HG03196 (cell line): ENCODE data around the gene TROAP.
A peak's percentile ranks its signal among the peaks of the same experiment; 100 is the strongest.

Source experiments
- ATAC-seq: cut with Tn5 transposase; IDR thresholded peaks from one replicate; pipeline ENCODE4 v1.9.1; 2021; ENCODE audit not compliant: unreplicated experiment

Gene TROAP

DNA sequence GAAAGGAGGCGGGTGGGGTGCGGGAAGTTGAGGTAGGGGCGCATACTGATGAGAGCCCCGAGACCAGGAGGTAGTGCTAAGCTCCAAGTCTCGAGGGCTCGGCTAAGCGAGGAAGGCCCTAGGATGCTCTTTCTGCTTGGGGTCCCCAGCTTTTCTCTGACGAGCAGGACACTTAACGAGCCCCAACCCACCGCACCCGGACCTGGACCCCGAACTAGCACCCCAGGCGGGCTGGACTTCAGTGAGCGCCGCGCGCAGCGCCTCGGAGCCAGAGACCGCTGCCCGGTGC is 18.7 kb downstream of the TROAP start:
- no peak for ATAC-seq

DNA sequence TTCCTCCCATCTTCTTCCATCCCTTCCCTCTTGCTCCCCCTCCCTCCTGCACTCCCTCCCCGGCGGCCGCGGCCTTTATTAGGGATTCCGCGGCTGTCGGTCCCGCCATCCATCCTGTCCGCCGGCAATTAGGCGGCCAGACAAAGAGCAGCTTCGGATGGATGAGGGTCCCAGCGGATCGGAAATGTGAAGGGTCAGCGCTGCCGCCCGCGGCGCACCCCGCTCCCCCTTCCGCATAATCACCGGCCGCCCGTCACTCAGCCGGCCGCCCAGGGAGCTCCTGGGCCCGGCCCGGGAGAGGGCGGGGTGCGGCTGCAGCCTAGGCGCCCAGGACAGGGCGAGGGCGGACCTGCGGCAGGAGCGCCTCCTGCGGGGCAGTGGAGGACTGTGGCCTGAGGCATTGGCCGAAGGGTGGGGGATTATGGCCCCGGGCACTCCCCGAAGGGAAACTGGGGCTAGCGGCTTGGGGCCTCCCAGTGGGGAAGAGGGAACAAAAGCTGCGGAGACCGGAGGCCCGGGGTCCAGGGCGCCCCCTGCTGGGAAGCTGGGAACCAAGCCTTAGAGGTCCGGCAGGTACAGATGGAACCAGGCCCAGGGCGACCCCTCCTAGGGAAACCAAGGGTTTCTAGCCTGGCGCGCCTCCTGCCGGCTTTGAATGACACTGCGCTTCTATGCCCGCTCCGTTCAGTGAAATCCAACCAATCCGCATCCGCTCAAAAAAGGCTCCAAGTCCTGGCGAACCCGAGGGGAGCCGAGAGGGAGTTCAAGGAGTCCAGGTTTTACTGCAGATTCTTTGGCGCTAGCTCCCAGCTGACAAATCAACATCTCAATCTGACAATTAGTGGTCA is 19.2 kb downstream of the TROAP start:
- peak; percentile 57 for ATAC-seq

DNA sequence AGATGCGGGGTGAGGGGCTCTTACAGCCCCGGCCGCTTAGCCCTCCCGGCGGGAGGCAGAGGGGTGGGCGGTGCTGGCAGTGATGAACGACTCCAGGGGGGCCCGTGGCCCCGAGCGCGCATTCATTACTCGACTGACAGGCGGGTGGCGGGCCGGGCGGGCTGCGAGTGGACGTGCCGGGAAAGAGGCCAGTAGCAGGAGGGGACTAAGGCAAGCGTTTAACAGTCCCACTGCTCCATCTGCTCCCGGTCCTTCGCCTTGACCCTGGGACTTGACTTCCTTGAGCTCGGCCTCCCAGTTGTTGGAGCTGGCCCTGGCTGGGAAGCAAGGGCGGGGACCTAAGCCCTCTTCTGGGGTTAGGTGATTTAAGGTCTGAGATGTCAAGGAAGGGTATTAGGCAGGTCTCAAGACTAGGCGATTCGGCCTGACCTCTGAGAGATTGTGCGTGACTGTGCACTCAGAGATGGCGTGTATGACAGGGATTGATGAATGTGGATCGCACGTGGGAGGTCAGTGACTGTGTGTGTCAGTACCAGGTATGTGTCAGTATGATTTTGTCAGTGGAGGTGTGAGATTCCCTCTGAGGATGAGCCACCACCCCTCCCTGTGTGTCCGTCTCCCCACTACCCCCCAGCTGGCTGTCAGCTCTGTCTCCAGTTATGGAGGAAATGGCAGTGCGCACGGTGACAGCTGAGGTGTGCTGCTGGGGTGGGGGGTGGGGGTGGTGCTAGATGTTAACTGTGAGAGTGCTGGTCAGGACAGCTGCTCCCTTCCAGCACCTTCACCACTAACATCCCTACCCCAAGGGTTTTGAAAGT is 20.1 kb downstream of the TROAP start:
- ATAC-seq, result no peak

DNA sequence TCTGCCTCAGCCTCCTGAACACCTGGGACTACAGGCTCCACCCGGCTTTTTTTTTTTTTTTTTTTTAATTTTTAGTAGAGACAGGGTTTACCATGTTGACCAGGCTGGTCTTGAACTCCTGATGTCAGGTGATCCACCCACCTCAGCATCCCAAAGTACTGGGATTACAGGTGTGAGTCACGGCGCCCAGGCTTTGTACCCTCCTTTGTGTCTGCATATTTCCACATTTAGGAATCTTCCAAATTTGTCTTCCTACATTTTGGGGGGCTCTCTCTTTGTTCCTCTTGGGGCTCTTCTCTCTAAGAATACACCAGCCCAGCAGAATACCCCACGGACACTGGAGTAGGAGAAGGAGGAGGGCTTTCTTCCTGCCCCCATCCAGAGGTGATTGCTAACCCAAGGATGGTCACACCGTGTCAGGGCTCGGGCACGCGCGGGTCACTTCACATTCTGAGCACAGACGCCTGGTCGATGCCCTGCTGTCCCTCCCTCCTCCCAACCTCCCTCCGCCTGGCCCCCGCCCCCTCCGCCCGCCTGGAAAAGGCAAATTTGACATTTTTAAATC is 21.5 kb downstream of the TROAP start:
- no peak for ATAC-seq

DNA sequence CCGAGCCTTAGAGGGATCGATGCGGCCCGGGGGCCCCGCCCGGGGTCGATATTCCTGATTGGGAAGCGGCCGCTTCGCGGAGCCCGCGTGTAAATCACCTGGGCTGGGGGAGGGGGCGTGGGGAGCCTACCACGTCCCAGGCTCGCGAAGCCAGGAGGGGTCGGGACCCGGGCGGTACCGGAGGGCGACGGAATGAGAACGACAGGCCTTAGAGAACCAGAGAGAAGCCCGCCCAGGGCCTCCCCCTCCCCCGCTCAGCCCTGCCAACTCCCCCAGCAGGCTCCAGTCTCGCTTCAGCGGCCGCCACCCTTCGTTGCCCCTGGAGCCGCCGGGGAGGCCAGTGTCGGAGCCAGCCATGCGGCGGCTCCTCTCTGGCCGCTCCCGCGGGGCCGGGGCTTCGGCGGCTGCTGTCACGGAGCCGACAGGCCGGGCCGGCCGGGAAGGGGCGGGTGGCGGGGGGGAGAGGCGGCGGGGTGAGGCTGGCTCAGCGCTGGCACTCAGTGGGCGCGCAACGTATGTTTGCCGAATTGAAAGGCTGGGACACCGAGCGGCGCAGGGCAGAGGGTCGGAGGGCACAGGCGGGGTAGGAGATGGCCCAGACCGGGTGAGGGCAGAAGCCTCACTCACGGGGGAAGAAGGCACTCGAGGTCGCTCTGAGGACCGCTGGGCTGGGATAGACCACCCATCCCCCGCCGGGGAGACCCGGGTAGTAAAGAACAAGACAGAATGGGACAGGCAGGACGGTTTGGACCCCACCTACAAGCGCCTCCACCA is 22.2 kb downstream of the TROAP start:
- no peak for ATAC-seq

DNA sequence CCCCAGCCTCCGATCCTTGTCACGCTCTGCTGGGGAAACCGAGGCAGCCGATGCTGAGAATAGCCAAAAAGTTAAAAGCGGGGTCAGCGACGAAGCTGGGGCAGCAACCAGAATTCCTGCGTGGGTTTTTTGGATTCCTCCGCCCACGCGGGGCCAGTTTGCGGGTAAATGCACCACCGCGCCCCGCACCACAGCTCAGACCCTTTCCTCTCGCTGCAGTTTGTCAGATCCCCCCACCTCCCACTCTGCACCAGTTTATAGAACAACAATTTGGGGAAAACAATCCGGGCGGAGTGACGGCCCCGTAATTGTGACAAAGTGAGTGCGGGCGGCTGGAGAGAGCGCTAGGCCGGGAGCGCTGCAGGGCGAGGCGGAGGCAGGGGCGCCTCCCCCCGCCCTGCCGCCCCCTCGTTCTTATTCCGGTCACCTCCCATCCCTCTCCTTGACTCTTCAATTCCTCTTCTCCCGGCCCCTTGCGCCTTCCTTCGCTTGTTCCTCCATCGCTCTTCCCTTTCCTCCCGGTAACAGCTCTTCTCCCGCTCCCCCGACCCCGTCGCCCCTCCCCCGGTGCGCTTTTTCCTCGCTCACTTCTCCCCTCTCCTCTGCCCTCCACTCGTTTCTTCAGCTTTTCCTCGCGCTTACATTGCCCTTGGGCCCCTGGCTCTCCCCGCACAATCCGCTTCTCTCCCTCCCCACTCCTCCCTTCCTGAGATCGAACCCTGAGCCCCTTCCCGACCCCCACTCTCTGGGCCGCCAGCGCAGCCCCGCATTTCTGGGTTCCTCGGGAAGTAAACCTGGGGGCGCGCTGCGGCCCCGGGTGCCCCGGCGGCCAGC is 23.0 kb downstream of the TROAP start:
- no peak for ATAC-seq

DNA sequence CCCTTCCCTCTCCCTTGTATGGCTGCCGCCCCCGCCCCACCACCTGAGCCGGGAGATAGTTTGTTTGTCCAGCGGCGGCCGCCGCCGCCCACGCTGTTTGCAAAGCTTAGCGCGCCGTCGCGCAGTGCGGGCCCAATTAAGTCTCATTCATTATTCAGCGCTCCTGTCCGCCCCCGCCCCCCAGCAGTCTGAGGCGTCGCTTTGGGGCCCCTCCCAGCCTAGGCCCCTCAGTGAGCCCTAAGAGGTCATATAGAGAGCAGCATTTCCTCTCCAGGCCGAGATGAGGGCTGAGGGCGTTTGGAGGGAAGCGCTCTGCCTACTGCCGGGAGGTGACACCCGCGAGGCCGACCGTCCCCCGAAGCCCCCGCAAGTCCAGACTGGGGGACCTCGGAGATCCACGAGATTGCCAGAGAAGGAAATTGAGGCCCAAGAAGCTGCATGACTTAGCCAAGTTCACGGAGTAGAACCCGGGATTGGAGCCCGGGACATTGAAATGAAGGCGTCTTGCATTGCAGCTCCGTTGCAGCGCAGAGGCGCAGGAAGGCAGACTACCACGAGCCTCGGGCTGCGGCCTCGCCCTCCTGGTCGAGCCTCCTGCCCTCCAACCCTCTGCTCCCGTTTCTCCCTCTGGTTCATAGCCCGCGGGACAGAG is 23.7 kb downstream of the TROAP start, which contains the start of gene DNAJC22:
Gene DNAJC22, plus strand, starts transcription at position 230 of the 652 bp plus-strand sequence. CDS start 1,985 bp downstream, outside the sequence.
- ATAC-seq, result no peak

DNA sequence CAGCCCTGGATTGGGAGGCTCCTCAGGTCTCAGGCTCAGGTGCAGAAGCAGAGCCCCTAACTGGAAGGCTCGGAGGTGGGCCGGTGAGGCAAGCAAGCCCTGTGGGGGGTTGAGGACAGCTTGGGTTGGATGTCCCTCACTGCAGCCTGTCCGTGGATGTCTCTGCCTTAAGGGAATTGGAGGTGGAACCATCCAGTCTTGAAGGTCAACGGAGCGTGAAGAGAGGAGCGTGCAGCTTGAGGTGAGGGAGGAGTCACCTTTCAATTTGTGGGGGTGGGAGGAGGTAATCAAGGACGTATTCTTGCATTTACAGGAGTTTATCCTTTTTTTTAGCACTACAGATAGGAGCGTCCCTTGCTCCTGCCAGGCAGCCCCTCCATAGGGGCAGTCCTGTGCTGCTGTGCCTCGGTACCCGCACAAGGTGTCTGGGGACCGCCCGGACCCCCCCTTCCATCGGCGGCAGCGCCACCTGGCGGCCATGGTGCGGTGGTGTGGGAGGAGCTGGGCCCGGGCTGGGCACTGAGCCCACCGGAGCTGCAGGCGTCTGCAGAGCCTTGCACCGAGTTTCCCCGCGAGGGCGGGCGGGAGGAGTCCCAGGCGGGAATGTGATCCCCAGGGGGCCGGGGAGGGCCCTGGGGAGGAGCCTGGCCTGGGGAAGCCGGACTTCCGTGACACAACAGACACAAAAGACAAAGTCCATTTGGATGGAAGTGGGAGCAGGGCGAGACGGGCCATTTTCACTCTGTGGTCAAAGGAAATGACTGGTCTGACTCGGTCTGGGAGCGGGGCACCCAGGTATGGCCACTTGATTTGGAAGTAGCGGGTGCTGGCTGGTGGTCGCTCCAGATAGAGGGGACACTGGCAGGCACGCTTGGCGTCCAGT is 24.5 kb downstream of the TROAP start:
- no peak for ATAC-seq

DNA sequence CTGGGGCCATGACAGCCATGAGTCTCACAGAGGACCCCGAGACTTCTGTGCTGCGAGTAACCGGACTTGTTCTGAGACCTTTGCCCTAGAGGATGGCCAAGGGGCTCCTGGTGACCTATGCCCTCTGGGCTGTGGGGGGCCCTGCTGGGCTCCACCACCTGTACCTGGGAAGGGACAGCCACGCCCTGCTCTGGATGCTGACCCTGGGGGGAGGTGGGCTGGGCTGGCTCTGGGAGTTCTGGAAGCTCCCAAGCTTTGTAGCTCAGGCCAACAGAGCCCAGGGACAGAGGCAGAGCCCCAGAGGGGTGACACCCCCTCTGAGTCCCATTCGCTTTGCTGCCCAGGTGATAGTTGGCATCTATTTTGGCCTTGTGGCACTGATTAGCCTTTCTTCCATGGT is 25.7 kb downstream of the TROAP start:
- ATAC-seq, result no peak

DNA sequence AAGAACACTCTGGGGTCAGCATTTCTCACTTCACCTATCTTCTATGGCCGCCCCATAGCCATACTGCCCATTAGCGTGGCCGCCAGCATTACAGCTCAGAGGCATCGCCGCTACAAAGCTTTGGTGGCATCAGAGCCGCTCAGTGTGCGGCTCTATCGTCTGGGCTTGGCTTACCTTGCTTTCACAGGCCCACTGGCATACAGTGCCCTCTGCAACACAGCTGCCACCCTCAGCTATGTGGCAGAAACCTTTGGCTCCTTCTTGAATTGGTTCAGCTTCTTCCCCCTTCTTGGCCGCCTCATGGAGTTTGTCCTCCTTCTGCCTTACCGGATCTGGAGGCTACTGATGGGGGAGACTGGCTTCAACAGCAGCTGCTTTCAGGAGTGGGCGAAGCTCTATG is 26.2 kb downstream of the TROAP start:
- ATAC-seq, result no peak

DNA sequence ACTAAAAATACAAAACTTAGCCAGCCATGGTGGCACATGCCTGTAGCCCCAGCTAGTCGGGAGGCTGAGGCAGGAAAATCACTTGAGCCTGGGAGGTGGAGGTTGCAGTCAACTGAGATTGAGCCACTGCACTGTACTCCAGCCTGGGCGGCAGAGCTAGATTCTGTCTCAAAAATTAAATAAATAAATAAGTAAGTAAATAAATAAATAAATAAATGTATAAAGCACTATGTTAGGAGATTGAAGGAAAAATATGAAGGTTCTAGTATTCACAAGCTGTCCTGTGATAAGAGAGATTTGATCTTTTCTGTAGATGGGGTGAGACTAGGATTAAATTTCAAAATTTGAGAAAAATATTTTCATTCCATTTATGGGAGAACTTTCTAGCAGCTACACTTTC is 29.3 kb downstream of the TROAP start:
- ATAC-seq, result no peak

DNA sequence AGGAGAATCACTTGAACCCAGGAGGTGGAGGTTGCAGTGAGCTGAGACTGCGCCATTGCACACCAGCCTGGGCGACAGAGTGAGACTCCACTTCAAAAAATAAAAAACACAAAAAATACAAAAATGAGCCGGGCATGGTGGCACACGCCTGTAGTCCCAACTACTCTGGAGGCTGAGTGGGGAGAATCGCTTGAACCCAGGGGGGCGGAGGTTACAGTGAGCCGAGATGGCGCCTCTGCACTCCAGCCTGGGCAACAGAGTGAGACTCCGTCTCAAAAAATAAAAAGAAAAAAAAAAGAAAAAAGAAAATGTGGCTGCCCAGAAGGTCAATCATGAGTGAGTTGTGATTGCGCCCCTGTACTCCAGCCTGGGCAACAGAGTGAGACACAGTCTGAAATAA is 32.9 kb downstream of the TROAP start:
- ATAC-seq, result no peak

DNA sequence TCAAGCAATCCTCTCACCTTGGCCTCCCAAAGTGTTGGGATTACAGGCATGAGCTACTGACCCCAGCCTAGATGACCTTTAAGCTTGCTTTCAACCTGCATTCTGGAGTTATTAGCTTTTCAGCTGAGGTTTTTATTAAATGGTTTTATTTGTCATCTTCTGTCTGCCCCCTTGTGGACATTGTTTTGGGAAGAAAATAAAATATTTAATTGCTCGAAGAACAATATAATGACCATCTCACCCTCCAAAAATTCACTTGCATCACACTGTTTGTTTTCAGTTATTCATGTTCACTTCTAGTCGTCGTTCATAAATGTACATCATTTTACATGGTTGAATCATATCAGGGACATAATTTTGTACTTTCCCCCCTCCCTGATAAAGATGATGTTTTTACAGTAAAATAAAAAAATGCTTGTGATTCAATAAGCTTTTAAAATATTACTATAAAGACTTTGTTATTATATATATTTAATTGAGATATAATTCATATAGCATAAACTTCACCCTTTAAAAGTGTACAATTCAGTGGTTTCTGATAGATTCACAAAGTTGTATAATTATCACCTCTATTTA is 34.1 kb downstream of the TROAP start:
- ATAC-seq, result no peak

DNA sequence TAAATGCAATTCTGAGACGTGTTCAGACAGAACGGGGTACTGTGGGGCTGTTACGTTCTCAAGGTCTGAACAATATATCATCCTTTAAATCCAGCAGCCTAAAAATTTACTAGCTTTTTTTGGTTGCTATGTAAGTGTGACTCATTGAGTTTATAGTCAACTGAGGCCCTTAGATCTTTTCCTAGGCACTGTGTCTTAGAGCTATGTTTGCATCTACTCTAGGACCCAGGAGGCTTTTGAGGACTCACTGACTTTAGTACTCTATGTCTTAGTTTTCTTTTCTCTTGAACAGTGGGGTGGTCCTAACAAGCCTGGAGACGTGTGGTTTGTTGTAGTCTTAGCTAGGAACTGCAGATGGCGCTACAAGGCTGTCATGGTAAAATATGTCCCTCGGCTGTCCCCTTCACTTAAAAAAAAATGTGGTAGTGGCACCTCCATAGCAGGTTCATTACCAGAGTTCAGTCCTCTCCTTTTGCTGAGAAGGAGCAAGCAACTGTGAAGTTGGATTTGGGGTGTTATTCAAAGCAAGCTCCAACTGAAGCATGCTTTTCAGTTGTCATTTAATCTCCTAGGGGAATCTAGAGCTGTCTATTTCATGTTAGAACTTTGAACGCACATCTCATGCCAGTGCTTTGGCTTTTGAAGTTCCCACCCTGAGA is 35.6 kb downstream of the TROAP start:
- peak; percentile 76 for ATAC-seq

DNA sequence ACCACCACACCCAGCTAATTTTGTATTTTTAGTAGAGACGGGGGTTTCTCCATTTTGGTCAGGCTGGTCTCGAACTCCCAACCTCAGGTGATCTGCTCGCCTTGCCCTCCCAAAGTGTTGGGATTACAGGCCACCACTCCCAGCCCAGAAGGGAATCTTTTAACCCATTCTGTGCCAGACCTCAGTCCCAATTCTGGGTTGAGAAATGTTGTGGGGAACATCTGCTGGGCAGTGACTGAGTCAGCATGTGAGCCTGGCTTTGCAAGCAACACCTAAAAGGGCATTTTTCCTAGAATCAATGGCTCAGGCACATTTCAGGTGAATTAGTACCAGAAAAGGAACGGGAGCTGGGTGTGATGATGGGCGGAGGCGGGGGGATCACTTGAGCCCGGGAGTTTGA is 36.6 kb downstream of the TROAP start:
- no peak for ATAC-seq

DNA sequence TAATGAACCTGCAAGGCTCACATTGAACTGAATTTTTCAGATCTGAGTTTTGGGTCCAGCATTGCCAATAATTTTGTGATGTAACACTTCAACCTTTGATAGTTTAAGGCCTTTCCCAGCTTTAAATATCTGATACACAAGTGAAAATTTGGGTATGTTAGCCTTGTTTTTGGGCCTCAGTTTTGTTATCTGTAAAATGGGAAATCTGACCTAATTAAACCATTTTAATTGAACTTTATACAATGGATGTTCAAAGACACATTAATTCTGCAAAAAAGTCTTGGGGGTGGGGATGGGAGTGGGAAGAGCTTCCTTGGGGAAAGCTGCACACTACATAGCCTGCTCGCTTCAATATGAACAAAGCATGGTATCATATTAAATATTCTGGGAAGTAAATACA is 39.0 kb downstream of the TROAP start:
- no peak for ATAC-seq

DNA sequence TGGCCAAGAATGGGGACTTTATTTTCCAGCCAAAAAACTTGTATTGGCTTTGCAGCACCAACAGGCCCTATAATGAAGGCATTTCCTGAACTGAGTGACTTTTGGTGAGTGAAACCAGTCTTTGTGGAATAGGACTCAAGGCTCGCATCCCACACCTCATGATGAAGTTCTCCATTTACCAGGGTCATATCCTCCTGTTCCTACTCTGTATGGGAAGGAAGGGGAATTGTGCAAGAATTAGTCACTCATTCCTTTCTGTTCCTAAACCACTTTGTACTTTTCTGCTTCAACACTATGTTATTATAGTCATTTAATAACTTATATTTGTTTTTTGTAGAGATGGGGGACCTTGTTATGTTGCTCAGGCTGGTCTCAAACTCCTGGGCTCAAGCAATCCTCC is 41.9 kb downstream of the TROAP start:
- no peak for ATAC-seq

DNA sequence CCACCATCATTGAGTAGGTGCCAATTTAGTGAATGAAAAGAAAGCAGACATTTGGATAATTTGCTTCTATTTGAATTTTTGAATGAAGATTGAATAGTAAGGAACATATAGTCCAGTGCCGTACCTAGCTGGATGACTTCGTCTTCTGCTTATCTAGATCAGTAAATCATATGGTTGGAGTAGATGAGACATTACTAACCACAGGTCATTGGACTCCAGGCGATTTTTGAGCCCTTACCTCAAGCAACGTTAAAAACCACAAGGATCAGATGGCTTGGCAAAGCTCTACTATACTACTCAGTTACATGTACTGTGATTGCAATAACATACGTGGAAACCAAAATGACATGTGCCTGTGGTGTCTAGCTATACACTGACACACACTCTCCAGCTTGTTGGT is 42.5 kb downstream of the TROAP start:
- no peak for ATAC-seq
